Activated CD4-positive, alpha-beta memory T cell treated with anti-CD3 and anti-CD28 coated beads, Interleukin-2, amount 10 ng/mL, durations not matched to agents 7 days and 5 days (primary cell): Measurements from ENCODE around the gene SS18L1. TPM values are rescaled to one million over a fixed set of nuclear protein-coding genes. Genes with fewer than 3 reads are reported as not detected.

ENCODE experiments used
- CTCF ChIA-PET: fragments of 350-600 bp; sonication (Branson Sonifier 250); formaldehyde crosslinking; loops from one replicate; lab custom pipeline; 2021; ENCODE audit warnings: antibody characterized with exemption, inconsistent platforms; lab: Charles Lee
- POLR2A ChIA-PET: fragments of 350-600 bp; sonication (Branson Sonifier 250); formaldehyde crosslinking; loops from one replicate; lab custom pipeline; 2021; ENCODE audit warnings: antibody characterized with exemption; lab: Charles Lee
- DNase-seq: peaks from one replicate; pipeline ENCODE4 v3.0.0-alpha.2; 2020
- H3K27ac Mint-ChIP-seq: one replicate; pipeline ENCODE4 v1.8.0; 2021; ENCODE audit warnings: mild to moderate bottlenecking, mixed read lengths
- H3K27me3 Mint-ChIP-seq: one replicate; pipeline ENCODE4 v1.8.0; 2021; ENCODE audit warnings: mixed read lengths
- H3K36me3 Mint-ChIP-seq: one replicate; pipeline ENCODE4 v1.8.0; 2021; ENCODE audit warnings: low read depth, mixed read lengths
- H3K4me1 Mint-ChIP-seq: one replicate; pipeline ENCODE4 v1.8.0; 2021; ENCODE audit warnings: mixed read lengths
- H3K4me3 Mint-ChIP-seq: one replicate; pipeline ENCODE4 v1.8.0; 2021; ENCODE audit warnings: mild to moderate bottlenecking, mixed read lengths
- H3K9me3 Mint-ChIP-seq: one replicate; pipeline ENCODE4 v1.8.0; 2021; ENCODE audit warnings: mixed read lengths
- total RNA-seq, 2 experiments: library from RNA; stranded (reverse); gene quantifications; one replicate each; pipeline ENCODE4 v1.2.3, GENCODE V29; 2021

The SS18L1 gene
- total RNA-seq, 2 experiments from 2014 or later, result 15.1 to 16.7 TPM

DNA sequence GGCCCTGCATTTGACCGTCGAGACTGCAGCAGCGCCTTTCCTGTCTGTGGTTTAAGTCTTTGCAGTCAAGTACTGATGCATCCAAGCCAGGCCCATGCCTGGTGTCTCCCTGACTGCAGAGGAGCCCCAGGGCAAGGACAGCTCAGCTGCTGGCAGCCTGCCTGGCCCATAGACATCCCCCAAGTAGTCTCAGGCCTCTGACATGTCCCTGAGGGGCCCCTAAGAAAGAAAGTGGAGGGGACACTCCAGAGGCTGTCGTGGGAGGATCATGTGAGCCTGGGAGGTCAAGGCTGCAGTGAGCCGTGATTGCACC lies 58.5 kb downstream of the SS18L1 start:
- CTCF ChIA-PET, result no interaction called here
- Mint-ChIP-seq H3K9me3 (no peaks in the 10 kb centered on the region), H3K27me3 (no peaks in the 10 kb centered on the region), H3K27ac (no peak overlapping the region), H3K4me1 (no peaks in the 10 kb centered on the region), H3K4me3 (no peak overlapping the region), H3K36me3 (peaks cover 36% of the 10 kb centered on the region)
- POLR2A ChIA-PET, result no interaction called here
- DNase-seq, result no peak

DNA sequence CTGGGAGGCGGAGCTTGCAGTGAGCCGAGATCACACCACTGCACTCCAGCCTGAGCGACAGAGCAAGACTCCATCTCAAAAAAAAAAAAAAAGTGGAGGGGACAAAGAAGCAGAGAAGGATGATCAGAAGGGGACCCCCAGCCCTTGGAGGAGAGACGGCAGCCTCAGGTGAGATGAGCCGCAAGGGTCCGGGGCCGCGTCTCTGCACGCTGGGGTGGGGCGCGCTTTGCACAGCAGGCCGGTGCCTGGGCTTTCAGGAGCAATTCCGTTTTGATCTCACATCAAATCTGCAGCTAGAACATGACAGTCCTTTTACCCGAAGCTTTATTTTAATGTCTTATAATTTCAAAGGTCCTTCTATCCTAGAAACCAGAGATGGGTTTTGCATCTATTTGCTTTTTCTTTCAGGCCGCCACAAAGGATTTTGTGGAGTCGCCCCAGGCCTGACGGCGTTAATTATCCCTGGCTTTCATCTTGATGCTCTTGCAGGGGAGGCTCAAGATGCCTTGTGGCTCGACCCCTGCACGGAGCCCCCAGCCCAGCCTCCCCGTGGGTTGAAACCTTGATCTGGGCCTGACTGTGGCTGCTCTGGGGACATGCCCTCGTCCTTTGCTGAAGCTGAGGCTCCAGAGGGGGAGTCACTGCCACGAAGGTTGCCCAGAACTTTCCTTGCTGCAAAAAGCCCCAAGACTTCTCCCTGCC lies 59.3 kb downstream of the SS18L1 start:
- no peaks in the 10 kb centered on the region for H3K27me3 Mint-ChIP-seq
- ChIA-PET POLR2A (no interaction called here), CTCF (no interaction called here)
- H3K27ac Mint-ChIP-seq, result no peak overlapping the region
- H3K36me3 Mint-ChIP-seq, result peaks cover 35% of the 10 kb centered on the region
- H3K4me3 Mint-ChIP-seq, result no peak overlapping the region
- no peaks in the 10 kb centered on the region for H3K9me3 Mint-ChIP-seq
- DNase-seq, result no peak
- no peaks in the 10 kb centered on the region for H3K4me1 Mint-ChIP-seq

DNA sequence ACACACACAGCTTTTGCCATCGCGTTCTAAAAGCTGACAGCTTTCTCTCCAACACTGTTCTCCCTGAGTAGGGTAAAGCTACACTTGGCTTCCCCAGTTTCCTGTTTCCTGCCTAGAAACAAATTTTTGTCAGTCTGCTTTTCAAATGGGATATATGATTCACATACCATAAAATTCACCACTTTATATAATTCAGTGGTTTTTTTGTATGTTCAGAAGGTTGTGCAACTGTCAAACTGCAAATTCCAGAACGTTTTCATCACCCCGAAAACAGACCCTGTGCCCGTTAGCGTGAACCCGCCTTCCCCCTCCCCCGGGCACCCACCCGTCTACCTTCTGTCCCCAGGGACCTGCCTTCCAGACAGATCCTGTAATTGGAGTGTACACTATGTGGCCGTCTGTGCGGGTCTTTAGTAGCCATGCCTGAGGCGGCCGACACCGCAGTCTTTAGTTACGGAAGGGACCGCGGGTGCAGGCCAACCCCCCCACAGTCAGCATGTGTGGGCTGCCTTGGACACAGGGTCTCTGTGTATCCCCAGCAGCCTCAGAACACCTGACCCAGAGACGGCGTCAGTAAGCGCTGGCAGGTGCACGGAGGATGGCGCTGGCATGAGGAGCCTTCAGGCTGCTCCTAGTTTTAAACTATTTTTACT lies 59.9 kb downstream of the SS18L1 start:
- Mint-ChIP-seq H3K27ac (no peak overlapping the region), H3K4me3 (no peak overlapping the region), H3K4me1 (no peaks in the 10 kb centered on the region), H3K9me3 (no peaks in the 10 kb centered on the region), H3K36me3 (peaks cover 29% of the 10 kb centered on the region), H3K27me3 (no peaks in the 10 kb centered on the region)
- ChIA-PET POLR2A (no interaction called here), CTCF (no interaction called here)
- DNase-seq, result no peak

DNA sequence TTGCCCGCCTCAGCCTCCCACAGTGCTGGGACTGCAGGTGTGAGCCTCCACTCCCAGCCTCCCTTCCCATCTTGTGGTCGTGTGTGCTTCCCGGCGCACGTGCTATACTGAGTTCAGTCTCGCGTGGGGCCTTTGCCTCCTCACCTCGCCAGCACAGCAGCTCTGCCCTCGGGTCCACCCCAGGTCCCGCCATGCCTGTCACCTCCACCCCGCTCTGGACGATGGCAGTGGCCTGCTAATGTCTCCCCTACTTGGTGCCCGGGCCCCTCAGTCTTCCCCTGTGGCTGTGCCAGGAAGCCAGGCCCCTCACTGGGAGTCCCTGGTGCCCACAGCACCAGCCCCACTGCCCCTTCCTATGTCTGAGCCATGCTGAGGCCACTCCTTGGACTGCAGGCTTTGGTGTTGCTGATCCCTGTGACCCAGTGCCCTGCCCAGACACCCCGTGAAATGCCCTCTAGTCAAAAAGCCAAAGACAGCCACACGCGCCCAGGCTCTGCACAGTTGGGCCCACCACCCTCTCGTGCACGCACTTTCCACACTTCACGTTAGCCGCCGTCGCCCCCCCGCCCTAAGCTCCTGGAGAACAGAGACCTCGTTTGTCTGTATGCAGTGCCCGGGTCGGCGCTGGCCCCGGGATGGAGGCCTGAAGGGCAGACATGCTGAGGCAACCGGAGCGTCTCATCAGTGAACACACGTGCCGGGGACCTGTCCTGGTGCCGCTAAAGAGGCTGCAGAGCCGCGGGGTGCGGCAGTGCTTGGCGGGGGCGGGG lies 62.2 kb downstream of the SS18L1 start:
- Mint-ChIP-seq H3K4me1 (no peaks in the 10 kb centered on the region), H3K36me3 (peaks cover 10% of the 10 kb centered on the region), H3K9me3 (no peaks in the 10 kb centered on the region), H3K27me3 (no peaks in the 10 kb centered on the region), H3K27ac (no peak overlapping the region), H3K4me3 (no peak overlapping the region)
- no peak for DNase-seq
- ChIA-PET CTCF (no interaction called here), POLR2A (no interaction called here)

DNA sequence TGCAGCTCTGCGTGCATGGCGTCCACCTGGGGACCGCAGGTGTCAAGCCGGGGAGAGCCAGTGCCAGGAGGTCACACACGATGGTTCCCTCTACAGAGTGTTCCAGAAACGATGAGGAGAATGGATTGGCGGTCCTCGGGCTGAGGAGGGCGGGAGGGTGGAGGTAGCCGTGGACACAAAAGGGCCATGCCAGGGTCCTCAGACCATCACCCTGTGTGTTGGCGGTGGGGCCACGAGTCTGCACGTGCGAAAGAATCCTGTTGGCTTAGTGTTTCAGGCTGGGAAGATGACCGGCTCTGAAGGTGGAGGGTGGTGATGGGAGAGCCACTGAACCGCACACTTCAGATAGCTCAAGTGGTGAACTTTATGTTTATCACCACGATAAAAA lies 62.8 kb downstream of the SS18L1 start:
- Mint-ChIP-seq H3K9me3 (no peaks in the 10 kb centered on the region), H3K27ac (no peak overlapping the region), H3K27me3 (no peaks in the 10 kb centered on the region), H3K36me3 (peaks cover 8% of the 10 kb centered on the region), H3K4me1 (no peaks in the 10 kb centered on the region), H3K4me3 (no peak overlapping the region)
- CTCF ChIA-PET, result no interaction called here
- POLR2A ChIA-PET, result no interaction called here
- DNase-seq, result no peak

DNA sequence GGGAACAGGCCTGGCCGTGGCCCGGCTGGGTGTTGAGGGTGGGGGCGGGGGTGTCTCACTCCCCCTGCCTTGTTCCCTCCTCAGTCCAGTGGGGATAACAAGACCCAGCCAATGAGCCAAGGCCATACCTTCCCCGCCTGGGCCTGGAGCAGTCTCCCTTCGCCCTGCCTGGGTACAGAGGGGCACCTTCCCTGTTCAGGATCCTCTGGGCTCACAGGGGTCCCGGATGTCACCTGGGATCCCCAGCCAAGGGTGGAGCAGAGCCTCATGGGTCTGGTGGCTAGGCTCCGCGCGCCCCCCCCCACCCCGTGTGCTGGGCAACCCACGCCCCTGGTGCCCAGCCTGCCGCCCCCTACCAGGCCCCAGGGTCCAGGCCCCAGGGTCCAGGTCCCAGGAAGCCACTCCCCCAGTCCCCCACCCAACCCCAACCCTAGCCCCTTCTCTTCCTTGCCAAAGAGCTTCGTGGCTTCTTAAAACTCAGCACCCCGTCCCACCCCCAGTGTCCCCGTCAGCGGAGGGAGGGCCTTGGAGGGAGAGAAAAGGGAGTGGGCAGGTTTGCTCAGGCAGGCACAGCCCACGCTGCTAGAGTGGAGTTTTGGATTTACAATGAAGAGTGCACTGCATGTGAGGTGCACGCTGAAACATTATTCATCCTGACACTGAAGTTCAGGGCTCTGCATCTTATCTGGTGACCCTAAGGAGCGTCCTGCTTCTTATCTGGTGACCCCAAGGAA lies 64.7 kb downstream of the SS18L1 start:
- Mint-ChIP-seq H3K4me3 (no peak overlapping the region), H3K4me1 (no peaks in the 10 kb centered on the region), H3K27ac (no peak overlapping the region), H3K27me3 (no peaks in the 10 kb centered on the region), H3K9me3 (no peaks in the 10 kb centered on the region), H3K36me3 (peaks cover 2% of the 10 kb centered on the region)
- CTCF ChIA-PET, result no interaction called here
- DNase-seq, result no peak
- POLR2A ChIA-PET, result no interaction called here

DNA sequence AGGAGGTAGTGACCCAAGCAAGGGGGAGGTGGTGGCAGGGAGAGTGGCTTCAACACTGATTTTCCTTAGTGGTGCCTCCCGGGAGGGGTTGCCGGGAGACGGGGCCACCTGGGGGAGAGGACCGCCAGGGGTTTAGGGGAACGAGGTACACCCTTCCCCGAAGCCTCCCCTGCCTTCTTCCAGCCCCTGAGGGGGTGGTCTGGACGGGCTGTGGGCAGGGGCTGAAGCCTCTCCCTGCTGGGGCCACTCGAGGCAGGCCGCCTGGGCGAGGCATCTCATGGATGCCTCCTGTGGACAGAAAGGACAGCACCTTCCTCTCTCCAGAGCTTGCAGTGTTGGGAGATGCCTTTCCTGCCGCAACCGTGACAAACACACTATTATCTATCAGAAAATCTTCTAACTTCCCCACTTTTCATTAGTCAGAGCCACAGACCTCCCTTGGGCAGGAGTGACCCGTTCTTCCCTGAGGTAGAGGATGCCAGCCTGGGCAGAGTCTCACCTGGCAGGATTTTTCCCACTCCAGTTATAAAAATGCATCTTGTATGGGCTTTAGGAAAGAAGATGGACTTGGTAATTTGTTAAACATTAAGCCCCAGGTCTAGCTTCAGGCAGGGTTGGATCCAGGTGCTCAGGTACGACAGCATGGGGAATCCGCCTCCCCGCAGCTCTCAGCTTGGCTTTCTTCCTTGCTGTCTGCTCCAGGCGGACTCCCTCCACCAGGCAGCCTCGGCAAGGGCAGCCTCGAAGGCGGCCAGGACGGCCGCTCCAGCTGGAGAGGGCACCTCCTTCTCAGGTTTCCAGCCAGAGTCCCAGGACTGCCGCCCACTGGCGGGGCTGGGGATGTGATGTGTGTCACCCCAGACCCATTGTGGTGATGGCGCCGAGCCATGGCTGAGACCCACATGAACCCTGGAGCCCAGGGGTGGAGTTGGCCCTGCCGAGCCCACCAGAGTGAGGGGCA lies 65.5 kb downstream of the SS18L1 start:
- H3K36me3 Mint-ChIP-seq, result no peaks in the 10 kb centered on the region
- CTCF ChIA-PET, result no interaction called here

DNA sequence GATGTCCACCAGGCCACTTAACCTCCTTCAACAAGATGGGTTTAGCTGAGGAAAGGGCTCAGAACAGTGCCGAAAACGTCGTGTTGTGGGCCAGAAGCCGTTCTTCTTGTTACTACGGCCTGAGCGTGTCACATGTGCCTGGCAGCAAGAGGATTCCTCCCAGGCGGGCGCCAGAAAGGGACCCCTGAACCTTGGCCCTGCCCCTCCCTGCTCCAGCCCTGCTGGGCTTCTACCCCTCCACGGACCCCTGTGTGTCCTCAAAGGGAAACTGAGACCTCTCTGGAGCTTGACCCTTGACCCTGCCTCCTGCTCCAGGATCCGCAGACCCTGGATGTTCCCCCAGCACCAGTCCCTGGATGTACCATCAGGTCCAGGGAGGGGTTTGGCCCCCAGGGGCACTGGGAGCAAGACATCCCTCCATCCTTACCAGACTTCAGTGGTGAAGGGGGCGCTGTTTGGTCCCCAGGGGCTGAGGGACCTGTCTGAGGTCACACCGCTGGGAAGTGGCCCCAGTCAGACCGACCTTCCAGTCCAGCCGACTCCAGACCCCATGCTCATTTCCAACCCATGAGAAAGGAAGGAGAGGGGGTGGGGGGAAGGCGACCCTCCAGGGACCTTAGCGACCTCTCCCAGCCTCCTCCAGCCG lies 66.4 kb downstream of the SS18L1 start:
- no peak overlapping the region for H3K27ac Mint-ChIP-seq
- no peak for DNase-seq
- no peaks in the 10 kb centered on the region for H3K4me1 Mint-ChIP-seq
- H3K27me3 Mint-ChIP-seq, result no peaks in the 10 kb centered on the region
- H3K9me3 Mint-ChIP-seq, result no peaks in the 10 kb centered on the region
- no peak overlapping the region for H3K4me3 Mint-ChIP-seq
- CTCF ChIA-PET, result no interaction called here
- POLR2A ChIA-PET, result no interaction called here
- H3K36me3 Mint-ChIP-seq, result no peaks in the 10 kb centered on the region

More for the DNA sequence above, 65.5 kb downstream of the SS18L1 start:
- POLR2A ChIA-PET, result no interaction called here
- Mint-ChIP-seq H3K4me1 (no peaks in the 10 kb centered on the region), H3K9me3 (no peaks in the 10 kb centered on the region), H3K27me3 (no peaks in the 10 kb centered on the region), H3K4me3 (no peak overlapping the region), H3K27ac (no peak overlapping the region)
- no peak for DNase-seq

DNA sequence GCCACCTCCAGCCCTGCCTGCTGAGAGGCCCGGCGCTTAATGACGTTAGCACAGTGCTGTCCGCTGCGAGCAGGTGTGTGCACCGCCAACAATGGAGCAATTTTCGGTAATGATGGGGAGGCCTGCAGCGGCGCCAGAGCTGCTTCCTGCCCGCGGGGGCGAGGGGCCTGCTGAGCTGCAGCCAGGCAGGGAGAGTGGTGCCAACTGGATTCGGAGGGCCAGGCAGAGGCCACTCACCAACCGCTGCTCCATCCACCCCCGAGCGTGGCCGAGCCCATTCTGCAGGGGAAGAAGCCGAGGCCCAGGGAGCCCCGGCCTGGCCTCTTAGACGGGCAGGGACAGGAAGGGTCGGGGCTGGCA lies 66.9 kb downstream of the SS18L1 start:
- peaks cover 1% of the 10 kb centered on the region for H3K27me3 Mint-ChIP-seq
- DNase-seq, result no peak
- POLR2A ChIA-PET, result no interaction called here
- no peak overlapping the region for H3K4me3 Mint-ChIP-seq
- no peaks in the 10 kb centered on the region for H3K36me3 Mint-ChIP-seq
- CTCF ChIA-PET, result no interaction called here
- H3K27ac Mint-ChIP-seq, result no peak overlapping the region
- H3K4me1 Mint-ChIP-seq, result no peaks in the 10 kb centered on the region
- H3K9me3 Mint-ChIP-seq, result no peaks in the 10 kb centered on the region

DNA sequence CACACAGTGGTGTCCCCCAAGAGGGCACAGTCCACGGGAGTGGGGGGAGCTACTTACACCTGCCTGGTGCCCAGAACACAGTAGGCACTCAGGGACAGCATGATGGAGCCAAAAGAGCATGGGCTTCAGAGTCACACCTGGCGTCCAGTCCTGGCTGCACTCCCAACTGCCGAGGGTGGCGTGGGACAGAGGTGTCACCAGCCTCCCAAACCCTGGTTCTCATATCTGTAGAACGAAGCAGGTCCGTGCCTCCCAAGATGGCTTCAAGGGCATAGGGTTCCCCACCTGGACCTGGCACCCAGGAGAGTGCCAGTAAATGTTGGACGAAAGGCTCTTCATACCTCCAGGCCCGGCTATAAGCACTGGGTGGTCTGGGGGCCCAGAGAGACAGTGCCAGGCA lies 67.6 kb downstream of the SS18L1 start:
- H3K9me3 Mint-ChIP-seq, result no peaks in the 10 kb centered on the region
- ChIA-PET CTCF (no interaction called here), POLR2A (no interaction called here)
- peaks cover 1% of the 10 kb centered on the region for H3K27me3 Mint-ChIP-seq
- no peaks in the 10 kb centered on the region for H3K36me3 Mint-ChIP-seq
- H3K4me1 Mint-ChIP-seq, result no peaks in the 10 kb centered on the region
- no peak for DNase-seq
- H3K27ac Mint-ChIP-seq, result no peak overlapping the region
- no peak overlapping the region for H3K4me3 Mint-ChIP-seq

DNA sequence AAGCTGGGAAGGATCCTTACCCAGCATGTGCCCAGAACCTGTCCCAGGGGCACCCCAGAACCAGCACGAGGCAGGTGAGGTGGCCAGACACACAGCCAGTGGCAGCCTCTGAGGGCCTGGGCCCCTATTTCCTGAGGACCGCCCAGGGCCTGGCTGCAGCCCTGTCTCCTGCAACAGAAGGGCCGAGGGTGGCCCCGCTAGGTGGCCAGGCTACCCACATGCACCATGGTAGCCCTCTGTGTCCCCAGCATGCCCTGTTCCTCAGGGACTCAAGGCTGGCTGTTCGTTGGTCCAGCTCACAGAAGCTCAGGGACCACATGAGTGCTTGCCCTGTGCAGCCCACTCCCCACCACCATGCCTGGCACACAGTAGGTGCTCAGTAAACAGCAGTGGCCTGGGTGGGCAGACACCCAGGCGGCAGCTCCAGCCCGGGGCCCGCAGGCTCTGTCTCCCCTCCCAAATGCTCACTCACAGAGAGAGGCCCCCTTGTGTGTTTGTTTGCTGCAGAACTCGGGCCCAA lies 68.3 kb downstream of the SS18L1 start:
- POLR2A ChIA-PET, result no interaction called here
- H3K9me3 Mint-ChIP-seq, result no peaks in the 10 kb centered on the region

DNA sequence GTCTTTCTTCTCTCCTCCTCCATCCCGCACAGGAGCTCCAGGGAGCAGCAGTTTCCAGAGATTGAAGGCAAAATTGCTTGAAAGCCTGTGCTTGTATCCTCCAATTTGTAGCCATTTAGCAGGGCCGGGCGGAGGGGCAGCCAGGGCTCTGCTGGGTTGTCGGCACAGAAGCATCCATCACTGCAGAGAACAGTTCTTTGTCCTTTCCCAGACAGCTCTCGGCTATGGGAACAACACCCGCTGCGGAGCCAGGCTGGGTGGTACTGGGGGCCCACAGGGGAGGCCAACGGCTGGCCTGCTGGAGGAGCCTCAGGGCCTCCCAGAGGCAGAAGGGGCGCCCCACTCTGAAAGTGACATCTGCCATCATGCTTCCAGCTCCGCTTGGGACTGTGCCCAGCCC lies 68.7 kb downstream of the SS18L1 start:
- DNase-seq, result no peak
- Mint-ChIP-seq H3K9me3 (no peaks in the 10 kb centered on the region), H3K4me1 (no peaks in the 10 kb centered on the region), H3K27ac (no peak overlapping the region), H3K36me3 (no peaks in the 10 kb centered on the region), H3K4me3 (no peak overlapping the region), H3K27me3 (peaks cover 4% of the 10 kb centered on the region)
- ChIA-PET POLR2A (no interaction called here), CTCF (no interaction called here)

More for the DNA sequence above, 68.3 kb downstream of the SS18L1 start:
- Mint-ChIP-seq H3K36me3 (no peaks in the 10 kb centered on the region), H3K27ac (no peak overlapping the region), H3K27me3 (peaks cover 1% of the 10 kb centered on the region), H3K4me1 (no peaks in the 10 kb centered on the region), H3K4me3 (no peak overlapping the region)
- CTCF ChIA-PET, result no interaction called here
- DNase-seq, result no peak
